Measurements from ENCODE around the gene NPTN.

Gene NPTN

DNA sequence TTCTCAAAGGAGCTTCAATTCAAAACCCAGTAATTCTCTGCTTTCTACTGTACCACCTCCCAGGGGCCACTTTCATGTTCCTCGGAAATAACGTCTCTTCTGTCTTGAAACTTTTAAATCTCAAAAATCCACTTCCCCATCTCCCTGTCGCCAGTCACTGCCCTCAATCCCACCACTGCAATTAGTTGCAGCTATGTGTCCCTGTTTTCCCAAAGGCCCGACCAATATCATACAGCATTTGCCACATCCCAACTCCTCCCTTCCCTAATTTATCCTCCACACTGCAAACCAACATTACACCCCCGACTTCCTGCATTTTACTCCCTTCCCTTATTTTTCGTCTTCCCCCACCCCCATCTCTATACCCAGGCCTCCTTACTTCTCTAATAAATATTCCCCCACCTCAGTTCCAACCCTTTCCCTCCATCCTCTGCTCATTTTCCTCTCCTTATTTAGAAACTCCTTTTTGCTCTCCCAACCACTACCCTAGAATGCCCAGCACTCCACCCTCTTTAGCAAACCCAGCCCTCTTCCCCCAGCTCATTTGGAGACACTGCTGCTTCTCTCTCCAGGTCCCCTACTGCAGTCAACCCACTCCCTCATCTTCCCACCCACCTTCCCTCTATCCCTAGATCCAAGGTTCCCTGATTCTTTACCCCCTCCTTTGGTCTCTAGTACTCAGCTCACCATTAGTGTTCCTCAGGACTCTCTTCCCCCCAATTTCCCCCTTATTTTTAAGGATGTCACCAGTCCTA lies 1.1 kb downstream of the NPTN start:
- DNase-seq, result no peak

DNA sequence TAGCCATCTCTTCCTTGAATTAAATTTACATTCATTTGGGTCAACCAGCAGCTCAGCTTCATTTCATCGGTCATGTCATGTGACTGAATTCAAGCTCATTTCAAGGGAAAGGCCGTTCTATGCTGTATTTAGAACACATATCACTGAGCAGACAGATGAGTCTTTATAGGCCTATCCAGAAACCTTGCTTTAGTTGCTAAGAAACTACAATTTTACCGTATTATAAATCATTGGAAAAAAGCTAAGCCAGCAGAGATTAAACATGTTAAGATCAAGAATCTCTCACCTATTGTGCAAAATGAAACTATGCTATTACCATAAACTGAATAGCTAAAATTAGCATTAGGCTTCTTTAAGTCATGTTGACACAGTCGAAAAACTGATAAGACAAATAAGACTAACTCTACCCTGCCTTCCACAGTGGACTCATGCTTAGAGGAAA lies 2.2 kb downstream of the NPTN start:
- no peak for DNase-seq

DNA sequence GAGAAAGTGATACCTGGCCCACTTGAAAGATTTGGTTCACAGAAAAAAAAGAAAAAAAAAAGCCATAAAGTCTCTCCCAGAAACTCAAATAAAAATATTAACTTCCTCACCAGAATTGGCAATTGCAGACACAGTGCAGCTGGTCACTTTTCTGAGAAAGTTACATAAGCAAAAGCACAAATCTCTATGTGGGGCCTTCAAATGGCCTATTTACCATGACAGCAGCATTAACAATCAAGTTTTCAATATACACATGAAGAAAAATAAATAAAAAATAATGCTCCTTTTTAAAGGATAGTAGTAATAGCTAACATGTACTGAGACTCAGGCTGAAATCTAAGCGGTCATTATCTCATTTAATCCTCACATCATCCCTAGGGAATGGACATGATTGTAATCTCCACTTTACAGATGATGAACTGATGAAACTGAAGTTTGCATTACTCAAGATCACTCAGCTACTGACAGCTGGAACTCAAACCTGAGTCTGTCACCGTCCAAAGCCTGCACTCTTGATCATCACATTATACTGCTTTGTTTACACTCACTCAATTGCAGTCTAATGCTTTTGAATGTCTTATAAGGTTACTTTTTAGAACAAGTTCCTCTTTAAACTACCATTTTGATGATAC lies 3.3 kb downstream of the NPTN start:
- DNase-seq, result no peak

DNA sequence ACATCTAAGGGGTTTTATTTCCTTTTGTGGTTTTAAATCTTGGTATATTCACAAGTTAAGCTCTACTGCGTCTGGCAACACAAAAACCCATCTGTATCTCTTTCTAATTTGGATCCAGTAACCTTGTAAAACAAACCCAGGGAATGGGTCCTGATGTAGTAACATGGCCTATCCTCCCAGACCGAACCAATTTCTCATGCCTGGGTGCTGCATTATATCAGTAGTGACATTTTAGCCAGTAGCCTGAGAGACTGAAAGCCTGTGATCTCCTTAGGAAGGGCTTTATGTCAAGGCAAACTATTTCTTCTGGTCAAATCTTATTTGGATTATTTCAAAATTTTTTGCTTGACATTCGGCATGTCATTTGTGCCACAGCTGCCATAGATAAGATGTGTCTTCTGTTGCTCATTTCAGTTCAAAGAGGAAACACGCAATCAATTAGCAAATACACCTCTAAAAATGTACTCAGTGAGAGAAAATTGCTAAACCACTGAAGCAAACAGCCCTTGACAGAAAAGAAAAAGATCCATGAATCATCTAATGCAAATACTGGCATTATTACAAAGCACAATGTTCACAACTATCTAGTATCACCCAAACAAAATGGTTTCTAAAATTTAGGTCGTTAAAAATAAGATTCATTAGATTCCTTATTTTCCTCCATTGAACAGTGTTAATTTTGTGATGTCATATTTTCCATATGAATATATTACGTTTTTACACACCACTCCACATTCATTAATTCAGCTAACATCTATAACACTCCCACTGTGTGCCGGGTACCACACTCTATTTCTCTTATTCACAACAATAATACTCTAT lies 4.0 kb downstream of the NPTN start:
- DNase-seq, result no peak

DNA sequence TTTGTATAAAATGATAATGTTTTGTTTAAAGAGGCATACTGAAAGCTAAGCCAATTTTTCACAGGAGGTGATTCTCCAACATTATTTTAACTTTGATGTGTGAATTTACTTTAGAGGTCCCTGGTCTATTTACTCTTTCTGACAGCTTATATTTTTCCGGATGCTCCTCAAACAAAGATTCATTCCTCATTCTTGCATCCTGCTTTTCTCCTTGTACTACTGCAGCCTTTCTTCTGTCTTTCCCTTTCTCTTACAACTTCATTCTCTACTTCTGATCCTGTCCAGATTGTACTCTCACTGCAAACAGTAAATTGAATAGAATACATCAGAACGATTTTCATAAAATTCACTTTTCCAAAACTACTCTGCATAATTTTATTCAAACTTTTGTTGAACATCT lies 5.1 kb downstream of the NPTN start:
- no peak for DNase-seq

DNA sequence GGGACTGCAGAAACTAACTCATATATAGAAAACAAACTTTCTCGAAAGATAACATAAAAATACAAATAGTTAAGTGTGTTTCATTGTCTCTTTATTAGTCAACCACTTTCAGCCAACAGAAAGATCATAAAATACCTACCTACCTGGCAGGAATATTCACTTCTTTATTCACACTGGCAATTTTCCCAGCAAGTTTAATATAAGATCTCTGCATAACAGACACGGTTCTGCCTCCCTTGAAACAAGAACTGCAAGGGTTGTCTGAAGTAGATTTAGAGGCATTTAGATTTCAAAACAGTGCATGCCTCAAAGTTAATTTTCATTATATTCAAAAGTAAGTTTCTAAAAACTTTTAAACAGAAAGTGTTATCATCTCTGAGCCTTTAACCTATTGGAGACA lies 7.1 kb downstream of the NPTN start:
- no peak for DNase-seq

DNA sequence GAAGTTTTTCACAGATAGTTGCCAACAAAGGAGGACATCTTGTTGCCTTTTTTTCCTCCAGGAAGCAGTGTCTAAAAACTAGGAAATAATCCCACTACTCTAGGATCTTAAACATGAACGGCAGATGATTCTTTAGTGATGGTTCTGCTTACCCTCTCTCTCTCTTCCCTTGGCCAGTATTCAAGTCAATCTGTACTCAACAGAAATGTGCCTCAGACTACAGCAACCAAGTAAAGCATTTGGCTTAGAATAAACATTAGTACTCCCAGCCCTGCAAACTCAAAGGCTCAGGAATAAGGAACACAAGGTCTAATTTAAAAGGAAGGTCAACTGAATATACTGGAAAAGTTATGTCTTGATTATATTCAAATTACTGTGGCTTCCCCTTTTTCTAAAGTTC lies 8.7 kb downstream of the NPTN start:
- DNase-seq, result no peak

DNA sequence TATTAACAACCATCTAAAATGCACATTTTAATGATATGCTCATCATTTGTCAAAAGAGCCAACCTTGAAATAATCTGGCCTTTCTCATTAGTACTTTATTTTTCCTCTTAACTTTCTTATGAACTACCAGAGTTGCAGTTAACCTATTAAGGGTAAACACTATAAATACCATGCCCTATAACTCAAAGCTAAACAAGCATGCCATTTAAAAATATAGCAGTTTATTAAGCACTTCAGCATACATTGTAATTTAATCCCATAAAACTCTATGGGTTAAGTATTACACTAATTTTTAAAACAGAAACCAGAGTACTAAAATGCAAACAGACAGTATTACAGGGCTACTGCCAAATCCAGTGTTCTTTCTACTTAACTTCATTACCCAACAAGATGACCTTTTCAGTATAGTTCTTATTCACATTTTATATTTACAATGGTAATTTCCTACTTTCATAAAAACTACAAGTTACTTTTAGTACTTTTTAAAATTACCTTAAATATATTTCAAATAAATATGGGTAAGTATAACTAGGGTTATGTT lies 11.8 kb downstream of the NPTN start:
- no peak for DNase-seq

DNA sequence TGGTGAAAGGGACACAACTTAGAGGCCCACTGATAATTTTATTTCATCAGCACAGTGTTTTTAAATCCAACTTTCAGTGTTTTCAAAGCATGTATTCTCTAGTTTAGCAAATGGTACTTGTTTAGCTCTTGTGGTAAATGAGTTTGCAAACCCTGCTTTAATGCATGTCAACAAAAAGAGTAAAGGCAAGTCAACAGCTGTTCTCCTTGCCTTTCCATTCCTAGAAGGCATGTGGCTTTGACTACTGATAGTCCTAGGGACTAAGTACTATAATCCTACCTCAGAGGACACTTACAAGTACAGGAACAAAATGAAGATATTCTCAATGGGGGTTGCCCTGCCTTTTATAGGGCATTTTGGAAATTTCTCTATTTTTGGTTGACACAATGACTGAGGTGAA lies 13.1 kb downstream of the NPTN start:
- DNase-seq, result no peak

DNA sequence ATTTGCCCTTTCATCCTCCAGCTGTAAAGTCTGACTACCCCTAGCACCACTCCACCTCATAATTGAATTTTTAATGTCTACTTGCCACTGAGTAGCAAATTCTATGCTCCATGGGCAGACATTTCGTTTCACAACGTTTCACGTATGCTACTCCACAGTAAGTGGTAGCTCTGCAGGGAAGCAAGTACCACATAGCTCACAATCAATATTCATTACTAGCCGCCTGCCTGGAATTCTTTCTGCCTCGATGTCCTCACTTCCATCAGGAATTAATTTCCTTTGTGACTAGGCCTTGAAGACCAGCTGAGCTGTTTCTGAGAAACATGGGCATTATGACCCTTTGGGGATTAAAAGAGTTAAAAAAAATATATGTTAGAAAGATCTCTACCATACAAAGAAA lies 15.3 kb downstream of the NPTN start:
- DNase-seq, result no peak

DNA sequence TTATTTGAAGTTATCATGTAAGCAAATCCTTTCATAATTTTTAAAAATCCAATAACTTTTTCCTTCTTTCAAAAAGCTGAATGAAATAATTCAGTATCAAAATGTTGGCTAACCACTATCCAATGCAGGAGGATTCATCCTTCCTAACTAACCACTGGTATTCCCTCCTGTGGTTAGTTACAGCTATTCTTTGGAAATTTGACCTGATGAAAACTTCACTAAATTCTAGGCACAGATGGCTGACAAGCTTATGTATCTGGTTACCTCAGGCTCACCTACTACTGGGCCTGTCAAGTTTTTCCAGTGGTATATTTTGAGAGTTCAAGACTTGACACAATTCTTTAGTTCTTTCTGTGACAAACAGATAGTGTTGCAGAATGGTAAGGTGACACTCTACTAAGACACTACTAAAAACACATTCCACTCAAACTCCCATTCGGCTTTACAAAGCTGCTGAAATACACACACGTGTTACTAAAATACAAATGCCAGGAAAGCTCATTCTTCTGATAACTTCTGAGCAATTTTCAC lies 15.8 kb downstream of the NPTN start:
- no peak for DNase-seq

DNA sequence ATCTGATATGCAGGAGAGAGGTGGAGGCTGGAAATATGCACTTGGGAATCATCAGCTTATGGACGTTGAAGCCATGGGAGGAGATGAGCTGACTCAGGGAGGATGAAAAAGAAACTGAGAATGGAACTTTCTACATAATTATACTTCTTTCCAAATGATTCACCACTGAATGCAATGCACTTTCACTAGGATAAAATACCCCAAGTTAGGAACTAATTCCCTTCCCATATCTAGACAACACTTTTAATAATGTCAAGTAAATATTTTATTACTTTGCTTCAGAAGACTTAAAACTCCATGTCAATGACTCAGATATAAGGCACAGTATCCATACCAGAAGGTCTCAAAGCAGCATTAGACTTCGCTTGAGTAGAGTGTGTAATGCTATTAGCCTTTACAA lies 24.2 kb downstream of the NPTN start:
- DNase-seq, result no peak

DNA sequence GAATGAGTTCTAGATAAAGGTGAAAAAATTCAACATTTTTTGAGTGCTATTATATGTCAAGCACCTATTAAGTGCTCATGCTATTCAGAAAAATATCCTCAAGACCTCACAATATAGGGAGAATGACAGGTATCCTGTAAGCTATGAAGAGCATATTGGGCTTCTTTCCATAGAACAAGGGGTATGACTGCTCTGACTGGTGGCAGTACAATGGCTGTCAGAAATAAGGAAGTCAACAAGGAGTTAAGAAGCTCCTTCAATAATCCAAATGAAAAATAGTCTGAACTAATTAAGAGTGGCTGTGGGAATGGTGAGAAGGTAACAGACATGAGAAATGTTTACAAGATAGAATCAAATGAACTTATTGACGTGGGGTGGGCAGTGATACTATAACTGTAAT lies 24.7 kb downstream of the NPTN start:
- no peak for DNase-seq

DNA sequence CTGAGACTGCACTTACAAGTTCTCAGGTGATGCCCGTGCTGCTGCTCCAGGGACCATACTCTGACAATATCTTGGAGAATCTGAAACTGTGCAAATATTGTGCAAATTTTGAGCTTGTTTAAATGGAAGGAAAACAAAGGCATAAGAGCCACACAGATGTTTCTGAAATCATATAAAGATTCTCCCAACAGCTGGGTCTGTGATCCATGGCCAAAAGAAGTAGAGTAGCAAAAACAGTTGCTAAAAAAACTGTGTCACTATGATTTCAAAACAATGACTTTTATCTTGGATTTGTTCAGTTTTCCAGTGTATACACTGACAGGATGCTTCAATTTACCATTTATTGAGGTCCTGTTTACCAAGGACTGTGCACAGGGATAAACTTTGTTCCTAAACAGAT lies 25.3 kb downstream of the NPTN start:
- no peak for DNase-seq

DNA sequence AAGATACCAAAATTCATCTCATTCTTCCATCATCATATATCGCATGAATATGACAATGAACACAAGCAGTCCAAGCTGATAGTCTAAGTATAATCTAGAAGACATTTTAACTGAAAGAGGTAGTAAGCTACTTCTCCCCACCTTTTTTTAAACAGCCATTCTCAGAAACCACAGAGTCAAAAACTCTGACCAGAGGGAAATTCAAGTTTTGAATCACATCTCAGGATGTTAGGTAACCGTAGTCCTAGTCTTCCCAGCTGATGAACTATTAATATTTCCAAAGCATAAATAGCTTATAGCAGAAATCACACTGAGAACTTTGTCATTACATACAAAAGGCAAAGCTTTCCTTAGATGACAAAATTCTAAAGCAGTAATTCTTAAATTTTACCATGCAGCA lies 25.8 kb downstream of the NPTN start:
- DNase-seq, result no peak

DNA sequence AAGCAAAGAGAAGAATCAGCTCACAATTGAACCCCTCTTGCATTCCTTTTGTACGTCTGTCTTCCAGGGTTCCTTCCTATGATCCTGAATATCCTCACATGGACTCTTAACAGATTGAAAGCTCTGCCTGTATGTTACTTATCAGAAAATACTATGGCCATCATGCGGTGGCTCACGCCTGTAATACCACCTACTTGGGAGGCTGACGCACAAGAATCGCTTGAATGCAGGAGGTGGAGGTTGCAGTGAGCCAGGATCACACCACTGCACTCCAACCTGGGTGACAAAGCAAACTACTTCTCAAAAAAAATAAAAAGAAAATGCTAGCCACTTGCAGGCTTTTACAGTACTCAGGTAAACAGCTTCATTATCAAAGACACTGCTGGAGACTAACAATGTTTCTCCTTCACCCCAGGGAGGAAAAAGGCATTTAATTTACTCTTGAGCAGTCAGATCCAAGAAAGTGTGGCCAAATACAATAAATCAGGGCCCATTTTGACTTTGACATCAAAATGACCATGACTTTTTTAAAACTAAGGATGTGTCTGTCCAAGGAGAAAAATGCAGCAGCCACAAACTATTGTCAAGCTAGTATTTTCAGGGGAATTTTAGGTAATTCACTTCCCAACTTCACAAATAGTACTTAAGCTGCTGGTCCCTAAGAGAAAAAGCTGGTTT lies 27.3 kb downstream of the NPTN start:
- DNase-seq, result no peak

DNA sequence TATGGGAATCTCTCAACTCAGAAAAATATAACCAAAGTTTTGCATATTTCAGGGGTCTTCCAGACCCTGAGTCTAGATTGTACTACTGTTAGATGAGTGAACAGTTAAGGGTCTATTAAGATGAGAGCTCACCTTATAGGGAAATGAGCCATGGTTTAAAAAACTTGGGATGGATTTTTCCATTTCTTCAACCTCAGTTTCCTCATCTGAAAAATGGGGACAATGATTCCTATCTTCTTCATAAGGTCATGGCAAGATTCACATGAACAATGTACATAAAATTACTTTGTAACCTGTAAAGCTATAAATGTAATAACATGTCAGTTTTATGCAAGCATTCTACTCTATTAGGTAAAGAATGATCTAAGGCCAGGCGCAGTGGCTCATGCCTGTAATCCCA lies 28.7 kb downstream of the NPTN start:
- no peak for DNase-seq

DNA sequence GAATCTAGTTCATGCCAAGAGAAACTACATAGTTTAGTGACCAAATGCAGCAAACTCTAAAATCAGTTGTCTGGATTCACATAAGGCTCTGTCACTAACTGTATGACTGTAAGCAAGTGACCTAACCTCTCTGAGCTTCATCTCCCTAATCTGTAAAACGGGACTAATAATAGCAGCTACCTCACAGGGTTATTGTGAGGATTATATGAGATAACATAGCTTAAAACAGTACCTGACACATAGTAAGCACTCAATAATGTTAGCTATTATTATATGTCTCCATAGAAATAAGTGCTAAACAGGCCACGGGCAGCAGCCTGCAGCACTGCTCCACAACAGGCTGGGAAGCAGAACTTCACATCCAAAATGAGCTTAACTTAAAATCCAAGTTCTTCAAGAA lies 30.2 kb downstream of the NPTN start:
- no peak for DNase-seq

DNA sequence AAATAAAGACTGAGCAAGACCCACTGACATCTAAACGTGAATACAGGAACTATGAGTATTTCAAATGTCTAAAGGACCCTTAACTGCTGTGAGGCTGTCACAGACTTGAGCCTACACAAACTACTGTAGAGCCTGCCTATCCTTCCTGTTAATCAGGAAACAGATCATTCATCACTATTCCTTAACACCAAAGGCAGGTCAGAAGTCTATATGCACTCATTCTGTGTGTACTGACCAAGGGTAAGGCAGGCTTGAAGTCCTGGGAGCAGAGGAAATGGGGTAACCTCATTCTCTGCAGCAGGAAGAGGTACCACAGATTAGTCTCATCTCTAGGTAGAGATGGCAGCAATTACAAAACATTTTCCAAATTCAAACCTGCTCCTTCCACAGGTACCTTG lies 30.7 kb downstream of the NPTN start:
- DNase-seq, result no peak

DNA sequence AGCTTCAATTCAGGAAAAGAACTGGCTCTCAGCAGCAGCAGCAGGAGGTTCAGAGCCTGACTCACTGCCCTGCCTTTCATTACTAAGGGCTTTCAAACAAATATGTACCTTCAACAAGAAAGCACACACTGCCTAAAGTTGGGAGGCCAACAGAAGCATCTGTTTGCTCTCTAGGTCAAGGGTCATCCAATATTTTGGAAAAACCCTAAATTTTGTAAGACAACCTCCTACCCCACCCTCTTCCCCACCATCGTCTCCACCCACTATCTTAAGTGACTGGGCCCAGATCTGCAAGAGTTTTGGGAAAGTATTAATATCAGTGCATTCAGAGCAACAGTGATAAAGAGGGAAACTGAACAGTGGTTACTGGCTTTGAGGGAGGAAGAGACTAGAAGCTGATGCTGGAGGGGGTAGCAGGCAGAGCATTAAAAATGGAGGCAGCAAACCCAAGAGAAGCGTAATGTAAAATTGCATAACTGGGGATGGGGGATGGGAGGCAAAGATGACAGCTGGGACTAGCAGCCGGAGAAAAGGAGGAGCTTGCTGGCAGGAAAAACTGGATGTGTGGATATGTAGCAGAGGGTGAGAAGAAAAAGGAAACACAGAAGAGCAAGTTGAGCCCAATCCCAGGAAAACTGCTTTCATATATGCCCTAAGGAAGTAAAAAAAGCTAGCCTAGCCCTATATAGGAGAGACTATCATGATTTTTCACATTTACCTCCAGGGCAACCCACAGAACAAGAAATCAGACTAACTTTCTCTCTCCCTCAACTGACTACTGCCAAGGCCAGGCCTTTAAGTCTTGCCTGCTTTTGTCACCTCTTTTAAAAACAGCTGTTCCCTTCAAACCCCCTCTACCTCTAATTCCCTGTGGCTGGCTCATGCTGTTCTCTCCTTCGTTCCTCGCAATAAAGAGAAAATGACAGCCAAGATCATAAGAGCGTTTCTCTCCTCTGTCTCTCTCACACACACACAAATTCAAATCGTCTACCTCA lies 31.4 kb downstream of the NPTN start:
- no peak for DNase-seq
